CD14-positive monocyte (primary cell): ENCODE measurements around the gene DRC7. TPM values are rescaled to one million over a fixed set of nuclear protein-coding genes. Genes with fewer than 3 reads are reported as not detected.

ENCODE experiments used
- DNase-seq, 3 donors: peaks; one replicate each; pipeline ENCODE4 v3.0.0-alpha.2; 2011 to 2022
- H2AFZ ChIP-seq: 2 replicates; pipeline ENCODE4 v1.6.0; 2012; ENCODE audit warnings: mild to moderate bottlenecking, low read depth, low read length, inconsistent platforms; ENCODE audit not compliant: insufficient read depth, poor library complexity, severe bottlenecking
- H3K27ac ChIP-seq, 2 donors: 1 replicate in 1 of 2; 2 replicates in 1 of 2; pipeline ENCODE4 v1.5.1; 2012 to 2013; ENCODE audit warnings: low read length in 2 of 2, control low read depth in 1 of 2, inconsistent platforms in 1 of 2, low read depth in 1 of 2, mild to moderate bottlenecking in 1 of 2
- H3K27me3 ChIP-seq, 2 donors: one replicate each; pipeline versions ENCODE4 v1.6.0 to v1.6.1; 2011 to 2013; ENCODE audit warnings: low read length in 2 of 2; ENCODE audit not compliant: control insufficient read depth in 2 of 2, insufficient read depth in 2 of 2
- H3K36me3 ChIP-seq, 2 donors: replicated peaks in 1 of 2; 1 replicate in 1 of 2; 2 replicates in 1 of 2; pipeline versions ENCODE4 v1.5.1 to v1.6.1; 2012 to 2013; ENCODE audit warnings: low read length in 2 of 2, control low read depth in 1 of 2, inconsistent platforms in 1 of 2, mild to moderate bottlenecking in 1 of 2; ENCODE audit not compliant: insufficient read depth in 2 of 2, control insufficient read depth in 1 of 2
- H3K4me1 ChIP-seq, 2 donors: 1 replicate in 1 of 2; 2 replicates in 1 of 2; pipeline versions ENCODE4 v1.5.1 to v1.6.1; 2012 to 2013; ENCODE audit warnings: low read length in 2 of 2, control low read depth in 1 of 2, inconsistent platforms in 1 of 2, mild to moderate bottlenecking in 1 of 2, moderate library complexity in 1 of 2; ENCODE audit not compliant: insufficient read depth in 2 of 2, control insufficient read depth in 1 of 2
- H3K4me2 ChIP-seq: replicated peaks from 2 replicates; pipeline ENCODE3; 2012; ENCODE audit warnings: low read length, moderate library complexity, mild to moderate bottlenecking; ENCODE audit not compliant: poor library complexity, severe bottlenecking; ENCODE audit errors: extremely low read depth
- H3K4me3 ChIP-seq, 3 experiments: fragments of 200-600 bp in 1 of 3; sonication (generic) in 1 of 3; replicated peaks in 1 of 3; 1 replicate in 2 of 3; 2 replicates in 1 of 3; pipeline ENCODE4 v1.5.1; 2011 to 2013; ENCODE audit warnings: low read length in 3 of 3, mild to moderate bottlenecking in 3 of 3, control low read depth in 2 of 3, low read depth in 2 of 3, inconsistent platforms in 1 of 3, moderate library complexity in 1 of 3
- H3K79me2 ChIP-seq: 2 replicates; pipeline ENCODE4 v1.6.0; 2012; ENCODE audit warnings: mild to moderate bottlenecking, control low read depth, inconsistent platforms, low read length, moderate library complexity; ENCODE audit not compliant: insufficient read depth
- H3K9ac ChIP-seq: 2 replicates; pipeline ENCODE4 v1.6.0; 2017; ENCODE audit warnings: low read length, mild to moderate bottlenecking; ENCODE audit not compliant: insufficient read depth, poor library complexity, severe bottlenecking
- H3K9me3 ChIP-seq, 2 donors: replicated peaks in 1 of 2; 1 replicate in 1 of 2; 2 replicates in 1 of 2; pipeline versions ENCODE4 v1.5.1 to v1.6.1; 2012 to 2013; ENCODE audit warnings: low read length in 2 of 2, control low read depth in 1 of 2; ENCODE audit not compliant: control insufficient read depth in 1 of 2, insufficient read depth in 1 of 2
- H4K20me1 ChIP-seq: 2 replicates; pipeline ENCODE4 v1.6.0; 2012; ENCODE audit warnings: mild to moderate bottlenecking, low read length, control low read depth, moderate library complexity; ENCODE audit not compliant: insufficient read depth
- H3K27ac Mint-ChIP-seq, 7 donors: one replicate each; pipeline ENCODE4 v1.8.0; 2020; ENCODE audit warnings: mild to moderate bottlenecking in 7 of 7, mixed read lengths in 7 of 7, moderate library complexity in 6 of 7, inconsistent platforms in 2 of 7
- H3K27me3 Mint-ChIP-seq, 3 donors: one replicate each; pipeline ENCODE4 v1.8.0; 2021 to 2022; ENCODE audit warnings: low read depth in 3 of 3, mild to moderate bottlenecking in 3 of 3, mixed read lengths in 3 of 3, moderate library complexity in 3 of 3, inconsistent platforms in 1 of 3
- H3K36me3 Mint-ChIP-seq, 2 donors: one replicate each; pipeline ENCODE4 v1.8.0; 2020; ENCODE audit warnings: mixed read lengths in 2 of 2, inconsistent platforms in 1 of 2, mild to moderate bottlenecking in 1 of 2
- H3K4me1 Mint-ChIP-seq: one replicate; pipeline ENCODE4 v1.8.0; 2020; ENCODE audit warnings: mild to moderate bottlenecking, mixed read lengths
- H3K4me3 Mint-ChIP-seq, 2 donors: one replicate each; pipeline ENCODE4 v1.8.0; 2020; ENCODE audit warnings: mild to moderate bottlenecking in 2 of 2, mixed read lengths in 2 of 2, moderate library complexity in 1 of 2
- H3K9me3 Mint-ChIP-seq, 7 donors: one replicate each; pipeline ENCODE4 v1.8.0; 2020 to 2022; ENCODE audit warnings: mixed read lengths in 7 of 7, mild to moderate bottlenecking in 6 of 7, moderate library complexity in 6 of 7, inconsistent platforms in 2 of 7
- CTCF ChIP-seq: fragments of 200-600 bp; IDR thresholded peaks from one replicate; pipeline ENCODE4 v1.8.0; 2022; ENCODE audit warnings: antibody characterized with exemption, mild to moderate bottlenecking
- WGBS: methylation state at CpG from one replicate; pipeline ENCODE4 v1.1.5; 2013; ENCODE audit warnings: missing lambda C conversion rate; ENCODE audit not compliant: insufficient coverage; 5-methylcytosine and 5-hydroxymethylcytosine counted together
- intact Hi-C, 2 donors: fragments of 100-400 bp; cut with micrococcal nuclease; formaldehyde crosslinking; loops; one replicate each; pipeline versions ENCODE4 v1.15.0 to v1.15.1; 2023
- polyA plus RNA-seq, 3 donors: library from polyadenylated mRNA; depleted of rRNA in 1 of 3; unstranded in 2 of 3; stranded (reverse) in 1 of 3; fragments of 300-500 nt in 2 of 3; fragments of >200 nt in 1 of 3; fragmentation: Illumina TruSeq in 2 of 3; gene quantifications; 1 replicate in 2 of 3; 2 replicates in 1 of 3; pipeline ENCODE4 v1.2.3, GENCODE V29; 2012 to 2021

Gene DRC7
- polyA plus RNA-seq, 3 donors, result 0.11 to 0.41 TPM; not detected in 1

GRCh38 chr16:57730771-57731730 lies 36.4 kb downstream of the DRC7 start:
- H3K27me3 Mint-ChIP-seq, result peaks cover 0 to 3% (median 2%) of the 10 kb centered on the region in 3 donors
- Histone ChIP-seq H3K4me3 (no peak overlapping the region), H3K4me2 (no peak overlapping the region), H3K9me3 (no peaks in the 10 kb centered on the region), H3K79me2 (no peaks in the 10 kb centered on the region), H3K4me1 (peaks cover 11 to 16% of the 10 kb centered on the region in 2 donors), H3K9ac (no peak overlapping the region), H2AFZ (no peak overlapping the region), H3K36me3 (no peaks in the 10 kb centered on the region), H4K20me1 (no peaks in the 10 kb centered on the region), H3K27me3 (no peaks in the 10 kb centered on the region), H3K27ac (no peak overlapping the region)
- H3K27ac Mint-ChIP-seq, result peak overlapping the region in 5 of 7 donors; percentile 8 to 81 (median 37)
- intact Hi-C loops, result loop anchor here (5.0 to 10.0 kb wide), 5 partner anchors 34 to 426 kb away; partner anchors contain the start of genes CFAP20 (in 1 of the 2), DRC7 (in 1 of the 2) and POLR2C (in 1 of the 2)
- peaks cover 0 to 5% (median 0%) of the 10 kb centered on the region in 7 donors for H3K9me3 Mint-ChIP-seq
- DNase-seq, result no peak
- H3K4me3 Mint-ChIP-seq, result peak overlapping the region in 1 of 2 donors; percentile 10
- no peak for TF ChIP-seq CTCF
- peaks cover 11% of the 10 kb centered on the region for H3K4me1 Mint-ChIP-seq
- WGBS, result 93% methylated on average over 9 of the region's 13 CpGs
- no peaks in the 10 kb centered on the region for H3K36me3 Mint-ChIP-seq

GRCh38 chr16:57732037-57732436 lies 37.4 kb downstream of the DRC7 start:
- H3K4me1 Mint-ChIP-seq, result peaks cover 20% of the 10 kb centered on the region
- no peaks in the 10 kb centered on the region for H3K36me3 ChIP-seq

More at GRCh38 chr16:57732037-57732436, 37.4 kb downstream of the DRC7 start:
- Mint-ChIP-seq H3K9me3 (peaks cover 0 to 8% (median 0%) of the 10 kb centered on the region in 7 donors), H3K4me3 (no peak overlapping the region), H3K27me3 (peaks cover 0 to 3% (median 2%) of the 10 kb centered on the region in 3 donors), H3K27ac (peak overlapping the region in 6 of 7 donors; percentile 37 to 73 (median 57)), H3K36me3 (no peaks in the 10 kb centered on the region)
- WGBS, result no CpG with 5 or more reads among the region's 2 CpGs
- Histone ChIP-seq H4K20me1 (no peaks in the 10 kb centered on the region), H3K4me2 (no peak overlapping the region), H3K79me2 (no peaks in the 10 kb centered on the region), H3K27me3 (no peaks in the 10 kb centered on the region), H3K27ac (no peak overlapping the region), H3K9me3 (no peaks in the 10 kb centered on the region), H2AFZ (no peak overlapping the region), H3K9ac (no peak overlapping the region), H3K4me1 (peaks cover 21 to 26% of the 10 kb centered on the region in 2 donors), H3K4me3 (no peak overlapping the region)
- TF ChIP-seq CTCF, result no peak
- intact Hi-C loops, result loop anchor here (5.0 to 10.0 kb wide), 5 partner anchors 35 to 427 kb away; partner anchors contain the start of genes CFAP20 (in 1 of the 2), DRC7 (in 1 of the 2) and POLR2C (in 1 of the 2)
- peak; percentile 54 to 80 (median 66) for DNase-seq
